HG03159 (cell line): ENCODE measurements around the gene FGF8.
"Not testable (repeated sequence)": the region's sequence is repeated elsewhere in the genome, so short reads cannot be mapped to it uniquely, and the experiment has no call there.

Experiments
- ATAC-seq: cut with Tn5 transposase; IDR thresholded peaks from one replicate; pipeline ENCODE4 v1.9.1; 2021; ENCODE audit warnings: mild to moderate bottlenecking, moderate library complexity; ENCODE audit not compliant: unreplicated experiment

Gene FGF8, protein sequence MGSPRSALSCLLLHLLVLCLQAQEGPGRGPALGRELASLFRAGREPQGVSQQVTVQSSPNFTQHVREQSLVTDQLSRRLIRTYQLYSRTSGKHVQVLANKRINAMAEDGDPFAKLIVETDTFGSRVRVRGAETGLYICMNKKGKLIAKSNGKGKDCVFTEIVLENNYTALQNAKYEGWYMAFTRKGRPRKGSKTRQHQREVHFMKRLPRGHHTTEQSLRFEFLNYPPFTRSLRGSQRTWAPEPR

DNA sequence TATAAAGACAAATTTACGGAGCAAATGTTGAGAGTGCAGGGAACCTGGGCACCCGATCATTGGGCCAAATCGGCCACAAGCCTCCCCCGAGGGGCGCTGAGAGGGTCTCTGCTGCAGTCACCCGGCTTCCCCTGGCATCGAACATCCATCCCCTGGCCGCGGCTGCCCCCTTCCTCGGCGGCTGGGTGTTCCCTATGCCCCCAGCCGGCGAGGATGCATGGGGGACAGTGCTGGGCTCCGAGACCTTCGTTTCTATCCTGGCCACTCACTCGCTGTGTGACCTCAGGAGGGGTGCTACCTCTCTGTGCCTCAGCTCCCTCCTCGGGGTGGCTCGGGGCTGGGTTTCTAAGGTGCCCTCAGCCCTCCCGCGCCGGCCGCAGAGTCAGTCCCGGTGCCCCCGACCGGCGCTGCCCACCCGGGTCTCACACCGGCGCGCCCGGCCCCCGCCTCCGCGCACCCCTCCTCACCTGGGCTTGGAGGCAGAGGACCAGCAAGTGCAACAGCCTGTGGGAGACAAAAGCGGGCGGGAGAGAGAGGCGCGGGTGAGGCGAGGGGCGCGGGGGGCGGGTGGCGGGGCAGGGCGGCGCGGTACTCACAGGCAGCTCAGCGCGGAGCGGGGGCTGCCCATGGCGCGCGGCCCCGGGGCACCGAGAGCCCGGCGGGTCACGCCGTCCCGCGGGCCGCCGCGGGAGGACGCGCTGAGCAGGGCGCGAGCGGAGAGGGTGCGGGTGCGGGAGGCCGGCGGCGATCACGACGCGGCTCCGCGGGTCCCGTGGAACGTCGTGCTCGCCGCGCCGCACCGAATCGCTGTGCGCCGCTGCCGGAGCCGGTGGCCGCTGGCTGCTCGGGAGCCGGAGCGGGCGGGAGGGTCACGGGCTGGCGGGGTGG is at the start of gene FGF8:
FGF8 (minus strand) TSS at position 842 of the 888 bp plus-strand sequence; CDS start at position 628, 214 bp downstream.
- no peak for ATAC-seq

DNA sequence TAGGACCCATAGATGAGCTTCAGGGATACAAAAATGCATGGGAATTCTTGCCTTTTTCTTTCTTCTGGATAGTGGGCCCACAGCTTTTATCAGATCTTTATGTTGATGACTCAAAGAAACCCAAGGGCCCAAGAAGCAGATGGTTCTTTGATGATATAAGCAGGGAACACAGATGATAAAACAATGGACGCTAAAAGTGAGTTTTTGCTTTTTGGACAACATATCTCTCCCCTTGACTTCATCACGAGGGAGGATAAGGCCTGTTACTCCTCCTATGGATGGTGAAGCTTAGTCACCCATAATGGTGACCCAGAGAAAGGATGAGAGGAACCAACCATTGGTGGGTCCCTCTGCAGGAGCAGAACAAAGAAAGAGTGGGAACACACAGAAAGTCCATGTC is 48.8 kb upstream of the FGF8 start:
- ATAC-seq = no peak

DNA sequence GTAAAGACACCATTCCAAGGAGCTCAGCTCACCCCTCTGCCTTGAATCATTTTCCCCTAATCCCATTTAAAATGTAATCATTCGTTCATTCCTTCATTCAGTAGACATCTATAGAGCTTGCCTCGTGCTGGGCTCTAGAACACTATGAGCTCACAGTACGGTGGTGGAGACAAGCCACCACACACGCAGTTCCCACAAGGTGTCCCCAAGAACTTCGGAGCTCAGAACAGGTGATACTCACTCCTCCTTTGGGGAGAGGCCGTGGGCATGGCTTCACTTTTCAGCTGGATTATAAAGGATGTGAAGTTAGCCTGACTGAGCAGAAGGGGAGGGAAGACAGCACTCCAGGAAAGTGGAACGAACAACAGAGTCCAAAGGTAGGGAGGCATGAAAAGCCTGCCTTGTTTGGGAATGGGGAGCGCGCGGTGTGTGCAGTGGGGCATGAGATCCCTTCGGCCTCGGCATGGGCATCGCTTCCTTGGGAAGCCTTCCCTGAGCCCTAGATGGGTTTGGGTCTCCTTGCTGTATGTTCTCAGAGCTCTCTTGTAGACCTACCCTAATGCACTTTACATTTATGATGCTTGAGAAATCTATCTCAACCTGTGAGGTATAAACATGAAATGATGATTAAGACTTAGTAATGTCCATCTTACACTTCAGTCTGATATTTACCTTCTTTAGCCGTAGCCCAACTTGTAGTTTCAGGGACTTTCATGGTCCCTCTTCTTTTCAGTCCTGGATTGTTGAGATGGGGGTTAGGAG is 43.1 kb upstream of the FGF8 start:
- peak; percentile 18 for ATAC-seq

DNA sequence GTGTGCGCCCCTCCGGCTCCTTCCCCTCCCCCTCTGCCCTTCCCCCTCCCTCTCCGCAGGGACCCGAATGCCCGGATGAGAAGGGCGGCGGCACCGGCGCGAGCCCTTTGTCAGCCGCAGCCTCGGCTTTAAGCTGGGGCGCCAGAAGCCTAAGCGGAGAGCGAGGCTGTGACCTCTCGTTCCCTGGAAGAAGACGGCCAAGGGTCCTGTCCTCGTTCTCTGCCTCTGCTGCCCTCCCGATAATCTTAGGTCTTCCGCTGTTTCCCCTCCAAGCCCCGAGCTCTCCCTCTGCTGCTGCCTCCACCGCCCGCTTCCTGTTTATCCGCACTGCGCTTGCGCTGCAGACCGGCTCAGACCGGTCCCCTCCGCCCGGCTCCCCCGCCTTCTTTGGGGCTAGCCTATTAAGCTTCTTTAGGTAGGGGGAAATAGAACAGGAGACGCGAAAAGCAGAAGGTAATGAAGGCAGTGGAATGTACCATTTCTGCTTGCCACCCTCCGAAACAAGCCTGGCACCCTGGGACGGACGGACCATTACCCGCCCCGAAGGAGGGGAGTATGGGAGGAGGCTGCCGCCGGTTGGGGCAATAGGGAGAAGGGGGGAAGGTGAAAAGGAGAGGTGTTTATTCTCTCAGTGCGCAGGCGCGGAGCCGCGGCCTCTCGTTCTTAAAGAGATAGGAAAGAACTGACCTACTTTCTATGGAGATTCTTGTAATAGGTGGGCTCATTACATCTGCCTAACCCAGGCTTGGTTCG is 42.4 kb upstream of the FGF8 start, which contains the start of gene OGA:
OGA (minus strand) TSS at position 326 of the 753 bp plus-strand sequence. CDS start 422 bp downstream, outside the sequence.
- peak; percentile 77 for ATAC-seq

DNA sequence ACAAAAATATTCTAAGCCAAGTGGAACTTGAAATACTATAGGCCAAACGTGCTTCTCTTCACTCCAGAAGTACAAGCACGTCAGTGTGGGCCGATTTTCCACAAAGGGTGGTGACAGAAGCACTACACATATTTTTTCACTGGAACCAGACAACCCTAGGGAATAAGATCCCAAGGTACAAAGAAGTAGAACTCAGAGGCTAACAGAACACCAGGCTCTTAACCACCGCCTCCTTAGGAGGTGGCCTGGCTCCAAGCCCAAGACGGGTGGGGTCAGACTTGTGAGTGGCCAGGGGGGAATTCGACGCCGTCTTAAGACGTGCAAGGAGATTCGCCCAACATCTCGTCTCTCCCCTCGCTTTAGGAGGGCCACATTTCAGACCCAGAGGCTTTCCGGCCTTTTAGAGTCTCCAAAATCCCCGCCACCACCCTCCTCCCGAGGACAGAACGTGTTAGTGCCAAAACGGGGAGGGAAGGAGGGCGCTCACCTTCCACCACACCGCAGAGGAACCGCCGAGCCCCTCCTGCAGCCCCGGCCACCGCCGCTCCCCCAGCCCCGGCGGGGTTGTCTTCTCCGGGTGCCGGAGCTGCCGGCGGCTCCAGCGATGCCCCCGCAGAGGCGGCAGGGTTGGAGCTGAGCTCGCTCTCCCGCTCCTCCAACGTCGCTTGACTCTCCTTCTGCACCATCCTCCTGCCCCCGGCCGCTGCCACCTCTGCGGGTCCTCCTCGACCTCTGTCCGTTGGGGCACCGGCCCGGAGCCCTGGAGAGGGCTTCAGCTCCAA is 41.6 kb upstream of the FGF8 start:
- ATAC-seq = no peak

DNA sequence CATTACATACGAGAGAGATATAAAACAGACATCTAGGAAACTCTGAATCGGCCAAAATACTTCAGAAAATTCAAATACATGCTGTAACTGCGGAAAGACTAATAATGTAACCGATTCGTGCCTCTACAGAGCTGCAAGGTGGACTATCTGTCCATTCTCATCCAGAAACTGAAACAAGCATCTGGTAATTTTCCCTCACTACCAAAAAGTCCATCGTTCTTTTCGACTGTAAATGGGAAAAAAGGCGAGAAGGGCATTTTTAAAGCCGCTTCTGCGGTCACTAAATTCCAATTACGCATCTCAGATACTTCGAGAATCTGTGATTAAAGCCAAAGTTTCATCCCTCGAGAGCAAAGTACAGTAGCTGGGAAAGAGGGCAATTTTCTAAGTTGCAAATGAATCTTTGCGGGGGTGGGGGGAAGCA is 41.0 kb upstream of the FGF8 start:
- no peak for ATAC-seq

DNA sequence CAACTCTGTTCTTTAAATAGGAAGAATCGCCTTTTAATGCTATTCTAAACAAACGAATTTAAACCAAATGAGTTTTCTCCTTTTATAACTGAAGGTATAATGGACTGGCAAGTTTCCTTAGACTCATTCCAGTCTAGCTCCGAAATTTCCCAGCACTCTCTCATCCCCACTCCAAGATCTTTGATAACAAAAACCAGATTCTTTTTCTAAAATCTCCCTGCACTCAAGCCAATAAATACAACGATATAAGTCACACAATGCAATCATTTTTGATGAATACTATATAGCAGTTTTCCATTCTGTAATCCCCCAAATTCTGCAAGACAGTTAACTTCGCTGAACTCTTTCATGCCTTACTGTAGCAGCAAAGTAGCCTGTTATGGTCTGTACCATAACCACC is 40.5 kb upstream of the FGF8 start:
- no peak for ATAC-seq

DNA sequence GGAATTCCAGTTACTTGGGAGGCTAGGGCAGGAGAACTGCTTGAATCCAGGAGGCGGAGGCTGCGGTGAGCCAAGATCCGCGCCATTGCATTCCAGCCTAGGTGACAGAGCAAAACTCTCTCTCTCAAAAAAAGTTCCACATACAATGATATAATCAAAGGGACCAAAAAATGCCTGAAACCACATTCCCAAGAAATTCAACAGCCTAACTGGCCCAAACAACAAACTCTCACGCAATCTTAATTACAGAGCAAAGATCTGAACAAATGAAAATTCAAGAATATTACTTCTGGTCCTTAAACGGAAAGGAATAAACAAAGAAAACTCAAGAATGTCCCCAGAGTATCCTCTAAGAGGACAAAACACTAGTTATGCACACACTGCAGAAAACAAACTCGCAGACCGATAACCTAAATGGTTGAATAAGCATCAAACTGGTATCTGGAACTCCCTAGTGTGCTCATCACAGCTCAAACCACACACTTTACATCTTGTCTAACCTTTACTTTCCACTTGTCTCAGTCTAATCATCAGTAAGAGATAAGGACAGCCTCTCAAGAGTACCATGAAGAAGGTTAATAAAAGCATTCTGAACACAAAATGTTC is 38.7 kb upstream of the FGF8 start:
- ATAC-seq = no peak

GRCh38 chr10:101812606-101813005 is 36.7 kb upstream of the FGF8 start:
- ATAC-seq = no peak

GRCh38 chr10:101807158-101807557 is 31.2 kb upstream of the FGF8 start:
- ATAC-seq = no peak

DNA sequence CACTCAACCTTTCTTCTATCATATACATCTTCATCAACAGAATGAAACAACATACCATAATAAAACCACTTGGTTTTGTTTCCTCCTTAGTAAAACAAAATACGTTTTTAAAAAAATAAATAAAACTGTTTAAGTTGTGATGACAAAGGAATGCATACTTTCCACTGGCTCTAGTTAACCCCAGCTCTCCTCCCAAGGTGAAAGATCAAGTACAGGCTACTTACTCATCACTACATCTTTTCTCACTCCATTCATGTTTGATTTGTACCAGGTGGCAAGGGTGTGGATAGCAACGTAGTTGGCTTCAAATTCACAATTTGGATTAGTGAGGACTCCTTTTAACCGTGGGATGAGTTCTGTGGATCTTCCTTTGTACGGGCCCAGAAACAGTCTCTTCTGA is 27.6 kb upstream of the FGF8 start:
- ATAC-seq = no peak

- ATAC-seq = no peak
Measured at GRCh38 chr10:101797403-101798059, 21.6 kb upstream of the FGF8 start.

DNA sequence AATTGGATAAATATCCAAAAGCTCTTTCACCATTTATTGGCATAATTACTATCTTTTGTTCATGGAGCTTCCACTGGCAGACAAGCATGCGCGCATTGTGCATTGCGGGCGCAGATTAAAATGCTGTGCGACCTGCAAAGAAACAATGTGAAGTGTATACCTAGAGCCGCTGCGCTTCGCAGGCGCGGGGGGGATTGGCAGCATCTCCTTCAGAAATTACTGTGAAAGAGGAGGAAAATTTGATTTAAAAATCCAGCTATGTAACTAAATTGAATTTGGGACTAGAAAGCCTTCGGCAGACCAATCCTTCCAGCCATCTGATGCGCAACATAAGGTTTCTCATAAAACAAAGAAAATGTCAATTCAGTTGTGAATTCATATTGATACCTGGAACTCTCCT is 17.6 kb upstream of the FGF8 start:
- ATAC-seq = no peak

- ATAC-seq = no peak
Measured at GRCh38 chr10:101789686-101790085, 13.8 kb upstream of the FGF8 start.

GRCh38 chr10:101789231-101789630 is 13.3 kb upstream of the FGF8 start:
- not testable (repeated sequence) for ATAC-seq

DNA sequence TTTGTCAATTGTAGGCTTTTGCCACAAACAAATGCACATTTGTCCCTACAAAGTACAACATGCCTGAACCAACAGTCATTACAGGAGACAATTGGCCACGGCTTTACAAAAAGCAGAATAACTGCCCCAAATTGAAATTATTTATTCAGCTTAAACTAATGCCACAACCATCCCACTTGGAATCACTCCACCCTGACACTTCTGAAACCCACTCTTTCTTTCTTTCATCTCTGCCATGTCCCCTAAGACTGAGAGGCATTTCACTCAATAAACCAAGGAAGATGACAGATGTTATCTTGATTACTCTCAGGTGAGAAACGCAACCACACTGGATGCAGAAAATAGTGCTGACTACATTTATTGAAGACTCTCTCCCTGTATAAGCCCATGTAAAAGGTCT is 9.9 kb upstream of the FGF8 start:
- no peak for ATAC-seq

GRCh38 chr10:101784558-101784957 is 8.6 kb upstream of the FGF8 start:
- ATAC-seq = no peak

DNA sequence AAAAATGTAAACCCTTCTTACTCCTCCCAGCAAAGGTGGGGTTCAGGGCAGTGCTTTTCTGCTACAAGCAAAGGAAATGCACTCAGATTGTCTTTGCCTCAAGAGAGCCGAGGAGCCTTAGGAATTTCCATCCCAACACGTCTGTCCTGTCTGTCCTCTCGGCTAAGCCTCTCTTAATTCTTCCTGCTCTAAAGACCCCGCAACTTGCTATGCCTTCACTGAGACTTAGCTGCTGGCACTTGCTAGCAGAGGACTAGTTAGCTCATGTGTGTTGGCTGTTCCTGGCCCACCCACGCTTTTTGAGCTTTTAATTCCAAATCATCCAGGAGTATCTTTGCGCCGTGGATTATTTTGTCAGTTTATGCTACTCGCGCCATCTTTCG is 7.8 kb upstream of the FGF8 start:
- no peak for ATAC-seq
